Activated CD4-positive, CD25-positive, alpha-beta regulatory T cell treated with anti-CD3 and anti-CD28 coated beads, Interleukin-2, amount 50 U/mL, for 72 hours (primary cell): ENCODE measurements around the gene DDRGK1.
"Not testable (repeated sequence)": the region's sequence is repeated elsewhere in the genome, so short reads cannot be mapped to it uniquely, and the experiment has no call there.

ENCODE experiments used
- DNase-seq: peaks from one replicate; pipeline ENCODE4 v3.0.0; 2021

DDRGK1 gene

DNA sequence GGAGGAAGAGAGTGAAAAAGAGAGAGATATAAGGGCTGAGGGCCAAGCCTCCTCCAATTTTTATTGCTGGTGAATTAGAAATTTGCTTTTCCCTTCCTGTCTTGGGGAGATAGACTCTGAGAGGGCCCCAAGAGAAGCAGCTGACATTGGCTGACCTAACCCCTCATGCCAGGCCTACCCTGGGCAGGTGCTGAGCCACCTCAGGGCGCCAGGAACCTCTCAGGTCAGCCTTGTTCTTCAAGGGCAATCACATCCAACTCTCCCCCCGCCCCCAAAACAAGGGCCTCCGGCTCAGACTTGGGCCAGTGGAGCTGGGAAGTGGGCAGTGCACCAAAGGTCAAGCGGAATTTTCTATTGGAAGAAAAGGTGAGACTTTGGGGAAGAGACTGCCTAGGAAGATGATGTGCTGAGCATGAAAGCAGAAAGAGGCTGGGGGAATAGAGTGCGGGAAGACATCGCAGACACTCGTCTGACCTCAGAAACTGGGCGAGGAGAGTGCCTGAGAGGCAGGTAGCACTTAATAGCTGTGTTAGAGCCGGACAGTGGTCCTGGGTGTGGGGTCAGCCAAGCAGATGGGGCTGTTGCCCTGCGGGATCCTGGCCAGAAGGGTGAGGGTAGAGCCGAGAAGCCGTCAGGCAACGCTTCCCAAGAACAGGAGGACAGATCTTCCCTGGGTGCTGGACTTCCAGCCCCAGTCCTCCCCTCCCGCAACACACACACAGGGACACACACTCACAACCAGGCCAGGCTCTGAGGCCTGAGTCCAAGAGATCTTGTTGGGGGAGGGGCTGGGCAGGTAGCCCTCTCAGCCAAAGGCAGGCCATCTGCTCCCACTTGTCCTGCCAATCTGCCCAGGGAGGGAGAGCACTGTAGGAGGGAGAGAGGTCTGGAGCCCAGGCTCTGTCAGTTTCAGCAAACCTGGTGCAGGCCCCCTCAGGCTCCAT lies 41.1 kb downstream of the DDRGK1 start:
- no peak for DNase-seq

DNA sequence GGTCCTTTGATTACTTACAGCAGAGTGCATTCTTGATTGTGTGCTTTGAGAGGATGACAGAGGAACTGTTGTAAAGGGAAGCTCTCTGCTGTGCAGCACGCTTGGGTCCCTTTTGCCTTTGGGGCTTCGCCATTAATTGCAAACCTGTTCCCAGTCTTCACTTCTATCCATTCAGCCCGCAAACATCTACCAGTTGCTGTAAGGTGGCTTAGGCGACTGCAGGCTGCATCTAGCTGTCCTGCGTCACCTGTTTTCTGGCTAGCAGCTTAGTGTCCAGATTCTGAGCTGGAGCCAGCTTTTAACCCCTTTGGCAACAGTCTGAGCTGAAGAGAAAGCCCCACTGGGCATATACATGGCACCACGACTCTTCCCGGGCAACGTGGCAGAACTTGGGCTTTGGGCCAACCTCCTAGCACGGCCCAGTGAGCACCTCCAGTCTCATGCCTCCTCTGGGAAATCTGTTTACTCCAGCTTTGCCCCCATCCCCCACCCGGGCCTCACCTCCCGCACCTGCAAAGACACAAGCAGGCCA lies 42.3 kb downstream of the DDRGK1 start:
- no peak for DNase-seq

DNA sequence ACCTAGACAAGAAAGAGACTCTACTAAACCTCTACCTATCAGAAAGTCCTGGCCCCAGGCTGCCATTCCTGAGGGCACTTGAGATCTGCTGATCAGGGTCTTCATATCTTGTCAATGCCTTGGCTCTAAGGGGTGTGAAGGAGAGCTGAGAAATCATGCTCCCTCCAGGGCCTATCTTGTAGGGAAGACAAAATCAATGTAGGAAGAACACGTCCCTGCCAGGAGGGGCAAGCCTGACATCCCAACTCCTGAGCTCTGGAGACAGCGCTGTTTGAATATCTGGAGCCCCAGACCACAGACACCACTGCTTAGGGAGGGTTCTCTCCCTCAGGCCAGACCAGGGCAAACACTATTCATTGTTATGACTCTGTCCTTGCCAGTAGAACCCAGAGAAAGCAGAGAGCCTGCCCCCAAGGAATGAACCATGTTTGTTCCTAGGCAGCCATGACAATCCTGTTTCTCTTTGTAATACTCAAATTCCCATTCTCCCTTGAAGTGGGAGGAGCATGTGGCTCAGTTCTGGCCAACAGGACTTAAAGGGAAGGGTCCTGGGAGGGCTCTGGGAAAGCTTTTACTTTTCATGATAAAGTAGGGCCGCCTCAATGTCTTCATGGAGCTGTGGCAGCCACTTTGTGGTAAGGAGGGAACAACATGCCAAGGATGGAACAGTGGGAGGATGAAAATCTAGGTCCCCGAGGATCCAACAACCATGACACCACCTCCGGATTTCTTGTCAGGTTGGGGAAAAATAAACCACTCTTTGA lies 43.0 kb downstream of the DDRGK1 start:
- no peak for DNase-seq

DNA sequence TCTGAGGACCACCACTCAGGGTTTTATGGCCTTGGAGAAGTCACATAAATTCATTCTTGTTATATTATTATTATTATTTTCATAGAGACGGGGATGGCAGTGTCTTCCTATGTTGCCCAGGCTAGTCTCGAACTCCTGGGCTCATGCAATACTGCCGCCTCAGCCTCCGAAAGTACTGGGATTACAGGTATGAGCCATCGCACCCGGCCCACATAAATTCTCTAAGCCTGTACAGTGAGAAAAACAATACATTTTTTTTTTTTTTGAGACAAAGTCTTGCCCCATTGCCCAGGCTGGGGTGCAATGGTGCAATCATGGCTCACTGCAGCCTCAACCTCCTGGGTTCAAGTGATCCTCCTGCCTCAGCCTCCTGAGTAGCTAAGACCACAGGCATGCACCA lies 44.1 kb downstream of the DDRGK1 start:
- no peak for DNase-seq

DNA sequence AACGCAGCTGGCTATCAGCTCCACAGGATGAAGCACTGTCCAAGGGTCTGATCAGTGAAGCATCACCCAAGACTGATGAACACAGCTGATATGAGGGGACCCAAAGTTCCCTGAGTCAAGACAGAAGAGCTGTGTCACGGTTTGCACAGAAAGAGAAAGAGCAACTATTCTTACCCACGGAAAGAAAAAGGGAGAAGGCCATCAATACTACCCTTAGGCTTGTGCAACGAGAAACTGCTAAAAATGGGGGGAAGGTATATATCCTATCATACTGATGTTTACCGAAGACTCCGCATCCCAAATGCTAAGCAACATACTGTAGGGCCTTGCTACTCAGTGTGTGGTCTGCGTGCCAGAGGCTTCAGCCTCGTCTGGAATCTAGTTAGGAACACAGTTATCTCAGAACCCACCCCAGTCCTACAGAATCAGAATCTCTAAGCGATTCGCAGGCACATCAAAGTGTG lies 45.5 kb downstream of the DDRGK1 start:
- DNase-seq: no peak

DNA sequence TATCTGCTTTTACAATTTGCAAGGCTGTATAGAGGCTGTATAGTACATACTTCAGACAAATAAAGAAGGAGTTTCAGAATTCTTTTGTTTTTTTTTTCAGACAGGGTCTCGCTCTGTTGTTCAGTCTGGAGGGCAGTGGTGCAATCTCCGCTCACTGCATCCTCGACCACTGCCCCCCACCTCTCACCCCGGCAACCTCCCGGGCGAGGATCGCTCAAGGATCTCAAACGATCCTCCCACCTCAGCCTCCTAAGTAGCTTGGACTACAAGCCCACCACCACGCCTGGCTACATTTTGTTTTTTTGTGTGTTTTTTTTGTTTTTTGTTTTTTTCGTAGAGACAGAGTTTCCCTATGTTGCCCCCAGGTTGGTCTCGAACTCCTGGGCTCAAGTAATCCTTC lies 46.7 kb downstream of the DDRGK1 start:
- DNase-seq: no peak

DNA sequence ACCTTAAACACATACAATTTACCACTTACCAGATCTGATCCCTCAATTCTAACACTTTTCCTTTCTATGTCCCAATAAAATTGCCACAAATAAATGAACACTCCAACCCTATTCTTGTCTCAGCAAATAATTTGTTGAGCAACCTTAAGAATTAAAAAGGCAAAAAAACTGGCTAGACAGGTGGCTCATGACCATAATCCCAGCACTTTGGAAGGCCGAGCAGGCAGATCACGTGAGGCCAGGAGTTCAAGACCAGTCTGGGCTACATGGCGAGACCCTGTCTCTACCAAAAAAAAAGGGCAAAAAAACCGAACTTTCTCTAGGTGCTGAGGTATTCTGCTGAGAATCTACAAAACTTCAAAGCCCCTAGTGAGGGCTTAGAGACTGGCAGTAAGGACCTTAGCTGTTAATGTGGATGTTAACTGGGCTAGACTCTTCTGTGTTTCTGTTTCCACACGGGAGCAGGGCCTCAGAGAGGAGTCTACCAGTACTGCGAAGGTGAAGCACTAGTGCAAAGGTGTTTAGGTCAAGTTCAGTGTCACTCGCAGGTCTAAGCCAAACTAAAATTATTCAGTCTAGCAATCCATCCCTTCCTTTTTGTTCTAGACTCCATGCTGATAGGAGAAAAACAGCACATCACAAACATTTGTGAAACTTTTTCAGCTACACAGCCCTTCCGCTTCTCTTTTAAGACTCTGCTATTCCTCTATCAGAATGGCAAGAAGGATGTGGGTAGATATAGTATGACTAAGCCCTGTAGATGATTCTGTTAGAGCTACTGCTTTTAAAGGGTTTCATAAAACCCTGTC lies 47.5 kb downstream of the DDRGK1 start:
- no peak for DNase-seq

DNA sequence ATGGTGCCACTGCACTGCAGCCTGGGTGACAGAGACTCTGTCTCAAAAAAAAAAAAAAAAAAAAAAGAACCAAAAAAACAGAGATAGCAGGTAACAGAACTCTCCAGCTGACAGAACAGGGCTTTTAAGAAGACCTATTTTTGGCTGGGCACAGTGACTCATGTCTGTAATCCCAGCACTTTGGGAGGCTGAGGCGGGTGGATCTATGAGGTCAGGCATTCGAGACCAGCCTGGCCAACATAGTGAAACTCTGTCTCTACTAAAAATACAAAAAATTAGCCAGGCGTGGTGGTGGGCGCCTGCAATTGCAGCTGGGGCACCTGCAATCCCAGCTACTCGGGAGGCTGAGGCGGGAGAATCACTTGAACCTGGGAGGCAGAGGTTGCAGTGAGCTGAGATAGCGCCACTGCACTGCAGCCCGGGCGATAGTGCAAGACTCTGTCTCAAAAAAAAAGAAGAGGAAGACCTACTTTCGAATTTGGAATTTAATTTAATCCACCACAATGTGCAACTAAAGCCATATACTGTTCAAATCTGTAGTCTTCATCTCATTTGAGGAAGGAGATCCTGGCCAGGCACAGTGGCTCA lies 52.3 kb downstream of the DDRGK1 start:
- not testable (repeated sequence) for DNase-seq

DNA sequence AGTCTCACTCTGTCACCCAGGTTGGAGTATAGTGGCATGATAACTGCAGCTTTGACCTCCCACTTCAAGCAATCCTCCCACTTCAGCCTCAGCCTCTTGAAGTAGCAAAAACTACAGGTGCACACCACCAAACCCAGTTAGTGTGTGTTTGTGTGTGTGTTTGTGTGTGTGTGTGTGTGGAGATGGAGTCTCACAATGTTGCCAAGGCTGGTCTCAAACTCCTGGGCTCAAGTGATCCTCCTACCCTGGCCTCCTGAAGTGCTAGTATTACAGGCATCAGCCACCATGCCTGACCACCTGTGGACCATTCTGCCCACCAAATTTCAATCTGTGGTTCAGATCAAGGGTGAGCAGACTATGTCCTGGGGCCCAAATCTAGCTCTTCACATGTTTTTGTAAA lies 53.6 kb downstream of the DDRGK1 start:
- DNase-seq: no peak

DNA sequence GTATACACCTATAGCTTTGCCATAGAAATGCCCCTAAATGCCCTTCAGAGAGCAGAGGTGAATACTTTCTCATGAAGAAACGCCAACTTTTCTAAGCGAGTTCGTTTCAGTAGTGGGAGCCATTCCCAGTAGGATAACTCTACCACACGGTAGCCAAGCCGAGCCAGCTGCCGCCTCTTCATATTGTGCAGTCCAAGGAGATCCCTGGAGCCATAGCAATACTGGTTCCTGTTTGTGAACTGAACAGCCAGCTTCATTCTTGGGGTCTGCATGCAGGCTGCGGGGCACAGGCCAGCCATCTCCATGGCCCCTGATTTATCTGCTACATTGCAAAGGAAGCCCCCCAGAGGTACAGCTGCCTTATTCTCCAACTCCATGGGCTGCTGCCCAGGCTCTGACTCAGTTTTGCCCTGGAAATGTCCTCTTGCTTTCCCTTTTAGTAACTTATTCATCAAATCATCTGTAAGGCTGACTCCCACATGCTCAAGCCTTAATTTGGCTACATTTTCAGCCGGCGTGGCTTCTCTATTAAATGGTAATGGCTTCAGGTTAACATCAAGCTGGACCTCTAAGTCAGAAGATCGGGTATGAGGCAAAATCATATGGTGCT lies 57.6 kb downstream of the DDRGK1 start:
- no peak for DNase-seq

DNA sequence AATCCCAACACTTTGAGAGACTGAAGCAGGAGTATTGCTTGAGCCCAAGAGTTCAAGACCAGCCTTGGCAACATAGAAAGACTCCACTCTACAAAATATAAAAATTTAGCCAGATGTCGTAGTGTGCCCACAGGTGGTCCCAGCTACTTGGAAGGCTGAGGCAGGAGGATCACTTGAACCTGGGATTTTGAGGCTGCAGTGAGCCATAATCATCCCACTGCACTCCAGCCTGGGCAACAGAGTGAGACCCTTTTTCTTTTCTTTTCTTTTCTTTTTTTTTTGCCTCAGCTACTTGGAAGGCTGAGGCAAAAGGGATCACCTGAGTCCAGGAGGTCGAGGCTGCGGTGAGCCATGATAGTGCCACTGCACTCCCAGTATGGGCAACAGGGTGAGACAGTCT lies 62.7 kb downstream of the DDRGK1 start:
- DNase-seq: no peak
